Raji (cell line): Measurements from ENCODE around the gene ZNF195.

Source experiments
- POLR2A ChIP-seq: IDR thresholded peaks from 2 replicates; pipeline ENCODE4 v1.6.1; 2011; ENCODE audit warnings: low read depth, low read length, control low read depth; ENCODE audit not compliant: insufficient read depth

The ZNF195 gene

GRCh38 chr11:3357994-3358676 is 20.8 kb downstream of the ZNF195 start:
- no peak for TF ChIP-seq POLR2A

- no peak for TF ChIP-seq POLR2A
Observed at GRCh38 chr11:3357302-3357701, 21.6 kb downstream of the ZNF195 start.

- TF ChIP-seq POLR2A = no peak
Observed at GRCh38 chr11:3356858-3357257, 22.1 kb downstream of the ZNF195 start.

GRCh38 chr11:3353066-3353465 is 25.9 kb downstream of the ZNF195 start:
- TF ChIP-seq POLR2A = no peak

GRCh38 chr11:3347127-3347526 is 31.8 kb downstream of the ZNF195 start:
- no peak for TF ChIP-seq POLR2A

- no peak for TF ChIP-seq POLR2A
Observed at GRCh38 chr11:3346587-3346986, 32.4 kb downstream of the ZNF195 start.

- TF ChIP-seq POLR2A = no peak
Observed at GRCh38 chr11:3345736-3346135, 33.2 kb downstream of the ZNF195 start.

- no peak for TF ChIP-seq POLR2A
Observed at GRCh38 chr11:3344327-3345174, 34.4 kb downstream of the ZNF195 start.

GRCh38 chr11:3342709-3343108 is 36.2 kb downstream of the ZNF195 start:
- no peak for TF ChIP-seq POLR2A

GRCh38 chr11:3341298-3341697 is 37.6 kb downstream of the ZNF195 start:
- TF ChIP-seq POLR2A = no peak

- TF ChIP-seq POLR2A = no peak
Observed at GRCh38 chr11:3340025-3340424, 38.9 kb downstream of the ZNF195 start.

- TF ChIP-seq POLR2A = no peak
Observed at GRCh38 chr11:3339340-3339624, 39.7 kb downstream of the ZNF195 start.

GRCh38 chr11:3338569-3339339 is 40.2 kb downstream of the ZNF195 start:
- no peak for TF ChIP-seq POLR2A
